Cardiac ventricle fibroblast (primary cell): Measurements from ENCODE around the gene RAB15. TPM values are rescaled to one million over a fixed set of nuclear protein-coding genes. Genes with fewer than 3 reads are reported as not detected.

Source experiments
- total RNA-seq: library from RNA; depleted of rRNA; stranded (reverse); fragments of >200 nt; gene quantifications from 2 replicates; pipeline ENCODE4 v1.2.3, GENCODE V29; 2015

Gene RAB15
- 3.4 and 4.2 TPM in 2 replicates for total RNA-seq

GRCh38 chr14:64971943-64972791 lies at the start of gene RAB15:
RAB15 (minus strand) TSS chr14:64972336; CDS start chr14:64972076, 260 bp downstream.

GRCh38 chr14:64986648-64987437 lies 14.7 kb upstream of the RAB15 start, which contains the start of gene FNTB:
FNTB (plus strand) TSS chr14:64986895; CDS start chr14:64986954, 59 bp downstream.

GRCh38 chr14:64942531-64943111 lies 29.5 kb downstream of the RAB15 start, which contains the start of gene GPX2:
GPX2 (minus strand) TSS chr14:64942745; CDS start chr14:64942726, 19 bp downstream.

GRCh38 chr14:64914237-64915028 lies 57.7 kb downstream of the RAB15 start, which contains the start of gene CHURC1:
CHURC1 (plus strand) TSS chr14:64914455; CDS start chr14:64914496, 41 bp downstream.

Other genes starting within 250 kb of the RAB15 start
- not detected in 2 replicates for gene SPTB, start 92.4 kb downstream of the RAB15 start, total RNA-seq
- gene CHURC1, start 57.9 kb downstream of the RAB15 start, total RNA-seq, result 68.6 and 105 TPM in 2 replicates
- gene GPX2, start 29.6 kb downstream of the RAB15 start, total RNA-seq, result not detected in 2 replicates
- gene FNTB, start 14.6 kb upstream of the RAB15 start, total RNA-seq, result 9.3 and 9.7 TPM in 2 replicates
- 42.9 and 44.8 TPM in 2 replicates for gene MAX, start 130.2 kb upstream of the RAB15 start, total RNA-seq